WI38 (cell line): ENCODE measurements around the gene DHX30.

ENCODE experiments used
- H3K4me3 ChIP-seq: 2 replicates; pipeline ENCODE4 v1.5.1; 2011; ENCODE audit warnings: low read depth, mild to moderate bottlenecking, control low read depth, low read length
- CTCF ChIP-seq: IDR thresholded peaks from 2 replicates; pipeline ENCODE4 v1.5.1; 2012; ENCODE audit warnings: low read depth, mild to moderate bottlenecking, control low read depth, low read length

Gene DHX30

GRCh38 chr3:47896736-47897135, 93.8 kb downstream of the DHX30 start:
- no peak overlapping the region for H3K4me3 ChIP-seq

GRCh38 chr3:47897954-47898353, 95.0 kb downstream of the DHX30 start:
- TF ChIP-seq CTCF: no peak

More at GRCh38 chr3:47896736-47897135, 93.8 kb downstream of the DHX30 start:
- TF ChIP-seq CTCF: no peak

GRCh38 chr3:47899495-47900108, 96.7 kb downstream of the DHX30 start:
- no peak for TF ChIP-seq CTCF

More at GRCh38 chr3:47897954-47898353, 95.0 kb downstream of the DHX30 start:
- H3K4me3 ChIP-seq: no peak overlapping the region

More at GRCh38 chr3:47899495-47900108, 96.7 kb downstream of the DHX30 start:
- no peak overlapping the region for H3K4me3 ChIP-seq
